ENCODE results near the gene WNK1. TPM values are rescaled to one million over a fixed set of nuclear protein-coding genes. Genes with fewer than 3 reads are reported as not detected.

WNK1 gene
- total and polyA plus RNA-seq, 2 of the 8 experiments (the other 6 are each of a cell fraction or from before 2014, with no cell fraction given) = 88.2 to 157 TPM

GRCh38 chr12:774051-774614 lies 21.8 kb downstream of the WNK1 start:
- no peak for DNase-seq (ENCODE audit: low read depth in 1 of 2, low spot score in 2 of 2)
- no peak overlapping the region for H3K56ac ChIP-seq (replicated peaks; ENCODE audit: insufficient read length, low read depth, low read length)
- H4K20me1 ChIP-seq (replicated peaks in 1 of 2; ENCODE audit: control insufficient read depth in 1 of 2, insufficient read depth in 2 of 2, low read length in 2 of 2) = peaks cover 3 to 6% of the 10 kb centered on the region in 2 experiments
- no peak overlapping the region for H4K91ac ChIP-seq (replicated peaks; ENCODE audit: insufficient read length, low read length)
- no peak overlapping the region for H3K14ac ChIP-seq (ENCODE audit: insufficient read length)
- no peak overlapping the region for H3K4ac ChIP-seq (replicated peaks; ENCODE audit: insufficient read length, low read depth, low read length)
- no peak overlapping the region for H3K9ac ChIP-seq (replicated peaks in 1 of 4; ENCODE audit: extremely low read depth in 1 of 4, low read depth in 3 of 4, low read length in 3 of 4)
- H4K5ac ChIP-seq (ENCODE audit: insufficient read length, low read depth, low read length) = no peak overlapping the region
- no peak overlapping the region for H3K23ac ChIP-seq (ENCODE audit: insufficient read length)
- H3K18ac ChIP-seq (ENCODE audit: extremely low read depth, low read length) = no peak overlapping the region
- H3K27ac ChIP-seq (ENCODE audit: low read depth, low read length) = no peak overlapping the region
- H2AK5ac ChIP-seq (ENCODE audit: low read depth, low read length) = no peak overlapping the region
- no peak for FAIRE-seq
- H3K27me3 ChIP-seq (replicated peaks in 1 of 4; ENCODE audit: control insufficient read depth in 3 of 4, extremely low read depth in 1 of 4, insufficient read depth in 3 of 4, low read length in 3 of 4) = no peaks in the 10 kb centered on the region
- H3K4me3 ChIP-seq (ENCODE audit: extremely low read depth in 1 of 4, insufficient read depth in 2 of 4, low read depth in 3 of 4, low read length in 4 of 4) = no peak overlapping the region
- no peak overlapping the region for H2AFZ ChIP-seq (ENCODE audit: low read length)
- POLR2A ChIA-PET (ENCODE audit: partially characterized antibody) = interaction anchor here (0.7 to 1.4 kb wide), 4 partner anchors 13 to 25 kb away, joined by 3 to 4 read pairs (median 3); no protein-coding TSS in a partner anchor
- peaks cover 1% of the 10 kb centered on the region; the same call in 1 of the 2 replicates for H3K23me2 ChIP-seq (ENCODE audit: low read depth, low read length)
- H3K79me1 ChIP-seq (ENCODE audit: low read depth, low read length) = no peaks in the 10 kb centered on the region; the same call in 1 of the 2 replicates
- no peaks in the 10 kb centered on the region for H3K9me3 ChIP-seq (ENCODE audit: insufficient read depth in 2 of 2, low read depth in 1 of 2, low read length in 1 of 2)
- no peak overlapping the region for H2BK120ac ChIP-seq (replicated peaks; ENCODE audit: low read depth, low read length)
- no peak overlapping the region for H4K8ac ChIP-seq (ENCODE audit: extremely low read depth, insufficient read depth, low read length)
- no peak overlapping the region for H2BK15ac ChIP-seq (ENCODE audit: low read length)
- WGBS, 2 experiments (ENCODE audit: extremely low coverage in 1 of 2, insufficient coverage in 1 of 2, insufficient read length in 1 of 2, insufficient replicate concordance in 2 of 2, low coverage in 1 of 2, low lambda C conversion rate in 2 of 2, missing lambda C conversion rate in 1 of 2) = 80% methylated on average over 3 of the region's 3 CpGs; no CpG with 5 or more reads in 1 of the 2 experiments
- H2BK12ac ChIP-seq (ENCODE audit: low read depth, low read length) = no peak overlapping the region
- H3K4me1 ChIP-seq (replicated peaks in 1 of 4; ENCODE audit: control insufficient read depth in 3 of 4, insufficient read depth in 4 of 4, low read length in 3 of 4) = no peaks in the 10 kb centered on the region
- no peak overlapping the region for H2BK5ac ChIP-seq (ENCODE audit: low read depth, low read length)
- no peak overlapping the region for H3K4me2 ChIP-seq (ENCODE audit: insufficient read depth in 1 of 2, low read depth in 2 of 2, low read length in 2 of 2)
- CTCF ChIA-PET (ENCODE audit: partially characterized antibody) = interaction anchor here (1.6 kb wide), 1 partner anchor 40 kb away, joined by 7 read pairs; no protein-coding TSS in a partner anchor
- peaks cover 3 to 98% of the 10 kb centered on the region in 2 experiments; a peak in 3 of 4 replicates for H3K79me2 ChIP-seq (ENCODE audit: control insufficient read depth in 1 of 2, insufficient read depth in 2 of 2, low read length in 2 of 2)
- H2BK20ac ChIP-seq (ENCODE audit: low read length) = no peak overlapping the region
- no peaks in the 10 kb centered on the region for H3K36me3 ChIP-seq (ENCODE audit: control insufficient read depth in 2 of 4, insufficient read depth in 4 of 4, low read length in 3 of 4)
- TF ChIP-seq EZH2 (IDR thresholded peaks at IDR 0.05; ENCODE audit: low read depth, low read length, severe bottlenecking) (no peak), NRF1 (IDR thresholded peaks at IDR 0.05; ENCODE audit: low read depth, low read length) (no peak), SIX5 (IDR thresholded peaks at IDR 0.05; ENCODE audit: low read depth, low read length) (no peak), SIN3A (conservative IDR thresholded peaks at IDR 0.05 in 1 of 2, IDR thresholded peaks at IDR 0.05 in 1 of 2; ENCODE audit: low read depth in 1 of 2, low read length in 2 of 2) (no peak), ATF2 (IDR thresholded peaks at IDR 0.05; ENCODE audit: low read length) (no peak), CBX8 (IDR thresholded peaks at IDR 0.05; ENCODE audit: borderline replicate concordance, low read depth, low read length) (no peak), RNF2 (IDR thresholded peaks at IDR 0.05; ENCODE audit: borderline replicate concordance, low read depth, low read length, missing control alignments, poor library complexity, severe bottlenecking) (no peak), BACH1 (IDR thresholded peaks at IDR 0.05; ENCODE audit: low read length) (no peak), JUN (IDR thresholded peaks at IDR 0.05; ENCODE audit: low read depth, low read length) (no peak), FOSL1 (IDR thresholded peaks at IDR 0.05; ENCODE audit: insufficient read depth, low read depth, low read length) (no peak), ZNF274 (IDR thresholded peaks at IDR 0.05; ENCODE audit: borderline replicate concordance, extremely low read depth, low read length) (no peak)

All from H1 (cell line).